ENCODE data around the gene MTFR1L. TPM values are rescaled to one million over a fixed set of nuclear protein-coding genes. Genes with fewer than 3 reads are reported as not detected.

The MTFR1L gene
- total RNA-seq, 1 donor from 2014 or later, result 55.7 TPM

DNA sequence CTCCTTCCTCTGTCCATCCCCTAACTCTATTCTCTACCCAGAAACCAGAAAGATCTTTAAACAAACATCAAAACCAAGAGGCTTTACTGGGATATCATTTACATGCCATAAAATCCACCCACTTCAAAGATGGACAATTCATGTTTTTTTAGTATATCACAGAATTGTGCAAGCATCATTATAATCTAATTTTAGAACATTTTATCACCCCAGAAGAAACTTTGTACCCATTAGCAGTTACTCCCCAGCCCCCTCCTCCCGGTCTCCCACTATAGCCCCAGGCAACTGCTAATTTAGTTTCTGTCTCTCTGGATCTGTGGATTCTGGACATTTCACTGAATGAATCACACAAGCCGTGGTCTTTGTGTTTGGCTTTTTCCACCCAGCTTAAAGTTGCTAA, 24.5 kb upstream of the MTFR1L start:
- no peak overlapping the region for H3K4me3 ChIP-seq
- no peaks in the 10 kb centered on the region for H3K36me3 ChIP-seq
- H3K4me1 ChIP-seq, result peaks cover 28% of the 10 kb centered on the region
- intact Hi-C loops (cut with DNase I), result loop anchor here (5.0 to 10.0 kb wide), 2 partner anchors 100 to 188 kb away; no protein-coding TSS in a partner anchor
- H3K27me3 ChIP-seq, result no peaks in the 10 kb centered on the region
- peak overlapping the region; percentile 7 for H3K27ac ChIP-seq
- no peaks in the 10 kb centered on the region for H3K9me3 ChIP-seq
- no peak for TF ChIP-seq POLR2A (IDR thresholded peaks at IDR 0.05)
- TF ChIP-seq, protein P1, sequence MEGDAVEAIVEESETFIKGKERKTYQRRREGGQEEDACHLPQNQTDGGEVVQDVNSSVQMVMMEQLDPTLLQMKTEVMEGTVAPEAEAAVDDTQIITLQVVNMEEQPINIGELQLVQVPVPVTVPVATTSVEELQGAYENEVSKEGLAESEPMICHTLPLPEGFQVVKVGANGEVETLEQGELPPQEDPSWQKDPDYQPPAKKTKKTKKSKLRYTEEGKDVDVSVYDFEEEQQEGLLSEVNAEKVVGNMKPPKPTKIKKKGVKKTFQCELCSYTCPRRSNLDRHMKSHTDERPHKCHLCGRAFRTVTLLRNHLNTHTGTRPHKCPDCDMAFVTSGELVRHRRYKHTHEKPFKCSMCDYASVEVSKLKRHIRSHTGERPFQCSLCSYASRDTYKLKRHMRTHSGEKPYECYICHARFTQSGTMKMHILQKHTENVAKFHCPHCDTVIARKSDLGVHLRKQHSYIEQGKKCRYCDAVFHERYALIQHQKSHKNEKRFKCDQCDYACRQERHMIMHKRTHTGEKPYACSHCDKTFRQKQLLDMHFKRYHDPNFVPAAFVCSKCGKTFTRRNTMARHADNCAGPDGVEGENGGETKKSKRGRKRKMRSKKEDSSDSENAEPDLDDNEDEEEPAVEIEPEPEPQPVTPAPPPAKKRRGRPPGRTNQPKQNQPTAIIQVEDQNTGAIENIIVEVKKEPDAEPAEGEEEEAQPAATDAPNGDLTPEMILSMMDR (IDR thresholded peaks at IDR 0.05), result no peak
- TF ChIP-seq POLR2AphosphoS5 (IDR thresholded peaks at IDR 0.05; ENCODE audit: insufficient read depth in 1 of 2, low read depth in 1 of 2), result no peak
- no peak for DNase-seq (ENCODE audit: extremely low spot score in 2 of 2)

DNA sequence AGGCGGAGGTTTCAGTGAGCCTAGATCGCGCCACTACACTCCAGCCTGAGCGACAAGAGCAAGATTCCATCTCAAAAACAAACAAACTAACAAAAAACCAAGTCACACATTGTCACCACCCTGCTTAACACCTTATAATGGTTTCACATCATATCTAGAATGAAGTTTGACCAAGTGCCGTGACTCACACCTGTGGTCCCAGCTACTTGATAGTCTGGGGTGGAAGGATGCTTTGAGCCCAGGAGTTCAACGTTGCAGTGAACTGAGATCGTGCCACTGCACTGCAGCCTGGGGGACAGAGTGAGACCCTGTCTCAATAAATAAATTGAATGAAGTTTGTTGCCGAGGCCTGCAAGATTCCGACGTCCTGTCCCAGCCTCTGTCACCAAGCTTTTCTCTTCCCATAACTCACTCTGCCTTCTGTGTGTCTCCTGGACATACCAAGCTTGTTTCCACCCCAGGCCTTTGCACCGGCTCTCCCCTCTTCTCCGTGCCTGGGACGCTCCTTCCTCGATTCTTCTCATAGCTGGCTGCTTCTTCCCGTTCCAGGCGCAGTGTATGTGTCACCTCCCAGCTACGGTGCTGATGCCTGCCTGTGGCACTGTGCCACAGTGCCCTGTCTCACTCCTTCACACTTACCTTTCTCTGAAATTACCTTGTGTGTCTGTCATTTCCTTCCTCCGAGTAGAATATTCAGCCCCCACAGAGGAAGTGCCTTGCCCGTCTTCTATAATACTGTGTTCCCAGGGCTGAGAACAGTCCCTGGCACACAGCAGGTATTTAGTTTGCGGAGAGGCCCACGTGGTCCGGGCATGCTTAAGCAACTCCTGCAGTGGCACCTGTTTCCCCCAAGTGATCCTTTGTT, 23.6 kb upstream of the MTFR1L start:
- DNase-seq (ENCODE audit: extremely low spot score in 2 of 2), result no peak
- TF ChIP-seq POLR2AphosphoS5 (IDR thresholded peaks at IDR 0.05; ENCODE audit: insufficient read depth in 1 of 2, low read depth in 1 of 2), result peak in 1 of 2 donors; percentile 78
- no peak for TF ChIP-seq POLR2A (IDR thresholded peaks at IDR 0.05)
- intact Hi-C loops (cut with DNase I), result loop anchor here (5.0 to 10.0 kb wide), 2 partner anchors 101 to 189 kb away; no protein-coding TSS in a partner anchor
- Histone ChIP-seq H3K4me3 (no peak overlapping the region), H3K4me1 (peaks cover 36% of the 10 kb centered on the region), H3K27me3 (no peaks in the 10 kb centered on the region), H3K36me3 (no peaks in the 10 kb centered on the region), H3K9me3 (no peaks in the 10 kb centered on the region), H3K27ac (peak overlapping the region; percentile 25)

DNA sequence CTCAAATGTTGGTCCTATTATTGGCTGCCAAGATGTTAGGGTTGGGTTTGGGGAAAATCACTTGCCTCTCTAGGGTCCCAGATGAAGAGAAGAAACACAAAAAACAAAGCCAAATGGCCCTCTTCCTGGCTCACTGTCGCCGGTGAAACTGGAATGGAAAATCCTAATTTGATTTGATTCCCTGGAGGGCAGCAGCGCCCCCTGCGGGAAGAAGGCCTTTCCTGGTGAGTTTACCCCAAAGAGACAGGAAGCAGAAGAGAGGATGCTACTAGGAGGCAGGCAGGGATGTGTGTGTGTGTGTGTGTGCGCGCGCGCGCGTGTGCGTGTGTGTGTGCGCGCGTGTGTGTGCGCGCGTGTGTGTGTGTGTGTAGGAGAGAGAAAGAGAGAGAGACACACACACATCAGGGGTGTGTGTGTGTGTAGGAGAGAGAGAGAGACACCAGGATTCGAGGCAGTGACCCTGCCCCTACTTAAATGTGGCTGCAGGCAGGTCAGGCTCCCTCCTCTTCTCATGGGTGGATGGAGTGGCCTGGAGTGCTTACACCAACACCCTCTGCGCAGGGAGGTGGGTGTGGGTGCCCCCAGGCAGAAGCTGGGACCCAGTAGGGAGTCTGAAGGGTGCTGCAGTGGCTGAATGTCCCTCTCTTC, 22.8 kb upstream of the MTFR1L start:
- H3K27me3 ChIP-seq, result no peaks in the 10 kb centered on the region
- H3K36me3 ChIP-seq, result no peaks in the 10 kb centered on the region
- intact Hi-C loops (cut with DNase I), result loop anchor here (5.0 to 10.0 kb wide), 2 partner anchors 102 to 190 kb away; no protein-coding TSS in a partner anchor
- DNase-seq (ENCODE audit: extremely low spot score in 2 of 2), result no peak
- no peak overlapping the region for H3K4me3 ChIP-seq
- H3K9me3 ChIP-seq, result no peaks in the 10 kb centered on the region
- peaks cover 43% of the 10 kb centered on the region for H3K4me1 ChIP-seq
- H3K27ac ChIP-seq, result peak overlapping the region; percentile 25
- TF ChIP-seq POLR2AphosphoS5 (IDR thresholded peaks at IDR 0.05; ENCODE audit: insufficient read depth in 1 of 2, low read depth in 1 of 2) (peak in 1 of 2 donors; percentile 70), POLR2A (IDR thresholded peaks at IDR 0.05) (no peak)
- TF ChIP-seq, protein P1 (IDR thresholded peaks at IDR 0.05), result peak; percentile 56 to 80 (median 62)

DNA sequence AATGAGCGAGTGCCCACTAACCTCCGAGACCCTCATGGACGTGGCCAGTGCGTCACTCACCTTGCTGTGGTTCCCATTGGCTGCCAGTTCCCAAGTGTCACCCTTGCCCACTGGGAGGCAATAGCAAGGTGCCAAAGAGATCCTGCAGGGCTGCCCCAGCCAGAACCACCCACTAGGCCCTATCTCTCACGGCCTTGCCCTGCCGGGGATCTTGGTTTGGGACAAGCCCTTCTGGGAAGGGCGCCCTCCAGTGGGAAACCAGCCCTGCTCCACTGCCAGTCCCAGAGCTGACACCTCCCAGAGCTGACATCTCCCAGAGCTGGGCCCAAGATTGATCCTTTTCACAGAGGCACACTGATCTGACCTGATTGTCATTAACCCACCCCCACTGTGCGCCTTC, 21.8 kb upstream of the MTFR1L start:
- Histone ChIP-seq H3K36me3 (no peaks in the 10 kb centered on the region), H3K4me3 (no peak overlapping the region), H3K4me1 (peaks cover 54% of the 10 kb centered on the region), H3K27me3 (no peaks in the 10 kb centered on the region), H3K27ac (no peak overlapping the region), H3K9me3 (no peaks in the 10 kb centered on the region)
- intact Hi-C loops (cut with DNase I), result loop anchor here (5.0 to 10.0 kb wide), 2 partner anchors 103 to 191 kb away; no protein-coding TSS in a partner anchor
- no peak for DNase-seq (ENCODE audit: extremely low spot score in 2 of 2)
- no peak for TF ChIP-seq POLR2A (IDR thresholded peaks at IDR 0.05)
- TF ChIP-seq, protein P1 (IDR thresholded peaks at IDR 0.05), result no peak

DNA sequence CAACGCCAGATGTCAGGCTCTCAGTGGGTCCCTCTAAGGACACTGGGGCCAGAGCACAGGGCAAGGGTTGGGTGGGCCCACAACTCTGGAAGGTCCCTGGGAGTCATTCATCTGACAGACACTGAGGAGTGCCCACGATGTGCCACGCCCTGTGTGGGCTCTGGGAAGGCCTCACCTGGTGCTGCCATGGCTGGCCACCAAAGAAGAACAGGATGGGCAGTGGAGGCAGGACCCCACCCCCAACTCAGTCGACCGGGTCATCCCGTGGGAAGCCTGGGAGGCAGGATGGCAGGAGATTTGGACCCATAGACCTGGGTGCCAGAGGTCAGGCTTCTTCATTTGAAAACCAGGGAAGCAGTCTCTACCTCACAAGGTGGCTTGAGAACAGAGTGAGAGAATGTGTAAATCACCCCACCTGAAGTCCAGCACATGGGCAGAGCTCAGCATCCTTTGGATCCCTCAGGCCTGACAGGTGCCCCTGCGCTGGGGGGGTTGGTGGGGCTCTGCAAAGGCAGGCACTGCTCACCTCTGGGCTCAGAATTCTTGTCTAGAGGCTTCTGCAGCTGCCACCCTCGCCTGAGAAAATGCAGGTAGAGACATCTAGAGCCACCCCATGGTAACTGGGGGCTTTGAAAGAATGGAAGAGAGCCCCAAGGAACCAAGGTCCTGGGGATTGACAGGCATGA, 20.9 kb upstream of the MTFR1L start:
- no peaks in the 10 kb centered on the region for H3K36me3 ChIP-seq
- DNase-seq (ENCODE audit: extremely low spot score in 2 of 2), result no peak
- H3K27me3 ChIP-seq, result no peaks in the 10 kb centered on the region
- no peaks in the 10 kb centered on the region for H3K9me3 ChIP-seq
- peaks cover 62% of the 10 kb centered on the region for H3K4me1 ChIP-seq
- H3K4me3 ChIP-seq, result no peak overlapping the region
- intact Hi-C loops (cut with DNase I), result loop anchor here (5.0 to 10.0 kb wide), 2 partner anchors 104 to 192 kb away; no protein-coding TSS in a partner anchor
- TF ChIP-seq, protein P1 (IDR thresholded peaks at IDR 0.05), result no peak
- no peak for TF ChIP-seq POLR2A (IDR thresholded peaks at IDR 0.05)
- TF ChIP-seq POLR2AphosphoS5 (IDR thresholded peaks at IDR 0.05; ENCODE audit: insufficient read depth in 1 of 2, low read depth in 1 of 2), result no peak
- peak overlapping the region; percentile 83 for H3K27ac ChIP-seq

Measured in vagina (tissue), 2 donors.